Fibroblast of skin of right quadriceps (primary cell): ENCODE results near the gene NELFE.
"Not testable (repeated sequence)": the region's sequence is repeated elsewhere in the genome, so short reads cannot be mapped to it uniquely, and the experiment has no call there.

ENCODE experiments used
- DNase-seq: peaks from one replicate; pipeline ENCODE4 v3.0.0-alpha.2; 2013

NELFE gene

GRCh38 chr6:31958741-31959739 is at the start of gene NELFE, which contains the start of gene SKIC2:
NELFE (minus strand) TSS chr6:31958971; CDS start chr6:31958446, 525 bp downstream.
SKIC2 (plus strand) TSS chr6:31959175; CDS start chr6:31959193, 18 bp downstream.
- DNase-seq: peak; percentile 98

GRCh38 chr6:32008037-32008436 is 49.3 kb upstream of the NELFE start:
- not testable (repeated sequence) for DNase-seq

- DNase-seq: not testable (repeated sequence)
These were observed 48.3 kb upstream of the NELFE start for GRCh38 chr6:32007086-32007485.

GRCh38 chr6:32005991-32006529 is 47.3 kb upstream of the NELFE start:
- DNase-seq: not testable (repeated sequence)

- not testable (repeated sequence) for DNase-seq
These were observed 46.7 kb upstream of the NELFE start for GRCh38 chr6:32005538-32005880.

- DNase-seq: not testable (repeated sequence)
These were observed 46.2 kb upstream of the NELFE start for GRCh38 chr6:32004864-32005537.

- DNase-seq: not testable (repeated sequence)
These were observed 45.6 kb upstream of the NELFE start for GRCh38 chr6:32004393-32004792.

- not testable (repeated sequence) for DNase-seq
These were observed 44.5 kb upstream of the NELFE start for GRCh38 chr6:32003301-32003700.

- DNase-seq: not testable (repeated sequence)
These were observed 43.9 kb upstream of the NELFE start for GRCh38 chr6:32002546-32003268.

- DNase-seq: not testable (repeated sequence)
These were observed 37.6 kb upstream of the NELFE start for GRCh38 chr6:31996385-31996784.

GRCh38 chr6:31994421-31994820 is 35.6 kb upstream of the NELFE start:
- DNase-seq: not testable (repeated sequence)

- DNase-seq: not testable (repeated sequence)
These were observed 30.6 kb upstream of the NELFE start for GRCh38 chr6:31989363-31989762.

GRCh38 chr6:31981744-31982143 is 23.0 kb upstream of the NELFE start, which contains the start of gene C4A:
C4A (plus strand) TSS chr6:31982057; CDS start chr6:31982108, 51 bp downstream.
- not testable (repeated sequence) for DNase-seq

- not testable (repeated sequence) for DNase-seq
These were observed 22.2 kb upstream of the NELFE start for GRCh38 chr6:31980998-31981397.

- DNase-seq: not testable (repeated sequence)
These were observed 21.6 kb upstream of the NELFE start for GRCh38 chr6:31980195-31980876.

- no peak for DNase-seq
These were observed 20.6 kb upstream of the NELFE start for GRCh38 chr6:31979238-31979898.

GRCh38 chr6:31978831-31979230 is 20.1 kb upstream of the NELFE start:
- DNase-seq: no peak

- no peak for DNase-seq
These were observed 19.2 kb upstream of the NELFE start for GRCh38 chr6:31977816-31978431.

- DNase-seq: not testable (repeated sequence)
These were observed 17.3 kb upstream of the NELFE start for GRCh38 chr6:31976065-31976464.

- peak; percentile 36 for DNase-seq
These were observed 14.1 kb upstream of the NELFE start for GRCh38 chr6:31972709-31973350.
